ENCODE measurements around the gene RBBP8NL.
A peak's percentile ranks its signal among the peaks of the same experiment; 100 is the strongest.

The RBBP8NL gene

GRCh38 chr20:62408640-62409039 lies 18.7 kb downstream of the RBBP8NL start:
- DNase-seq (ENCODE audit: low read depth in 2 of 2) = no peak

- no peak for DNase-seq (ENCODE audit: low read depth in 2 of 2)
Observed at GRCh38 chr20:62408055-62408454, 19.3 kb downstream of the RBBP8NL start.

- peak; percentile 83 to 89 for DNase-seq (ENCODE audit: low read depth in 2 of 2)
Observed at GRCh38 chr20:62407221-62407992, 19.9 kb downstream of the RBBP8NL start, which contains the start of gene CABLES2. Gene CABLES2 (minus strand): TSS chr20:62407285. CDS start chr20:62407276, 9 bp downstream.

- DNase-seq (ENCODE audit: low read depth in 2 of 2) = no peak
Observed at GRCh38 chr20:62406635-62407176, 20.6 kb downstream of the RBBP8NL start.

GRCh38 chr20:62405981-62406513 lies 21.3 kb downstream of the RBBP8NL start:
- no peak for DNase-seq (ENCODE audit: low read depth in 2 of 2)

GRCh38 chr20:62405108-62405980 lies 22.0 kb downstream of the RBBP8NL start:
- DNase-seq (ENCODE audit: low read depth in 2 of 2) = no peak

- no peak for DNase-seq (ENCODE audit: low read depth in 2 of 2)
Observed at GRCh38 chr20:62404761-62405107, 22.6 kb downstream of the RBBP8NL start.

GRCh38 chr20:62404112-62404665 lies 23.1 kb downstream of the RBBP8NL start:
- DNase-seq (ENCODE audit: low read depth in 2 of 2) = no peak

- DNase-seq (ENCODE audit: low read depth in 2 of 2) = no peak
Observed at GRCh38 chr20:62403331-62403730, 24.0 kb downstream of the RBBP8NL start.

- no peak for DNase-seq (ENCODE audit: low read depth in 2 of 2)
Observed at GRCh38 chr20:62402456-62403150, 24.7 kb downstream of the RBBP8NL start.

GRCh38 chr20:62401331-62401779 lies 26.0 kb downstream of the RBBP8NL start:
- no peak for DNase-seq (ENCODE audit: low read depth in 2 of 2)

GRCh38 chr20:62400541-62400940 lies 26.8 kb downstream of the RBBP8NL start:
- no peak for DNase-seq (ENCODE audit: low read depth in 2 of 2)

GRCh38 chr20:62400021-62400420 lies 27.3 kb downstream of the RBBP8NL start:
- no peak for DNase-seq (ENCODE audit: low read depth in 2 of 2)

- no peak for DNase-seq (ENCODE audit: low read depth in 2 of 2)
Observed at GRCh38 chr20:62398120-62398821, 29.1 kb downstream of the RBBP8NL start.

- no peak for DNase-seq (ENCODE audit: low read depth in 2 of 2)
Observed at GRCh38 chr20:62396367-62397239, 30.7 kb downstream of the RBBP8NL start.

GRCh38 chr20:62395311-62396242 lies 31.8 kb downstream of the RBBP8NL start:
- no peak for DNase-seq (ENCODE audit: low read depth in 2 of 2)

GRCh38 chr20:62394248-62395245 lies 32.8 kb downstream of the RBBP8NL start:
- no peak for DNase-seq (ENCODE audit: low read depth in 2 of 2)

All from stimulated activated CD4-positive, alpha-beta T cell treated with anti-CD3 and anti-CD28 coated beads, Interleukin-4, amount 100 ng/mL, for 48 hours (primary cell).